ENCODE measurements around the gene HHIP.

The HHIP gene

DNA sequence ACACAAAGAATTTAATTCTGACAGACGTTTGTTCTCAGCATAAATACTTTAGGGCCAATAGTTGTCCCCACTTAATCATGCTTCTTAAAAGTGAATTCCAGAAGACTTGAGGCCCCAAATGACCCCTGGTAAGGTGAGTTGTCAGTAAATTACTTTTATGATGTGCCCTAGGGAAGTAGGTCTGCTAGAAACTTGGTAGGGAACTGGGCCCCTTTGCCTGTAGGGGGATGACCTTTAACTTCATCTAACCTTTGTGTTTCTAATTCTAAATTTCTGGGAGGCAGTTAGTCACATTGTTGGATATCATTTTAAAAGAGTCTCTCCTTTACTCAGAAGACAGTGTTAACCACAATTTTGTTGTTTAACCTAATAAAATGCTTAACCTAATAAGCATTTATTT is 28.8 kb downstream of the HHIP start:
- no peaks in the 10 kb centered on the region for H3K36me3 ChIP-seq (ENCODE audit: insufficient read depth, low read length)
- 0 out of 2 replicates have a peak, but pooled peaks cover 9% of the 10 kb centered on the region for H3K4me1 ChIP-seq (ENCODE audit: insufficient read depth, low read length)
- no peaks in the 10 kb centered on the region for H3K9me3 ChIP-seq (ENCODE audit: control insufficient read depth, insufficient read depth, low read length)
- no peak overlapping the region for H3K9ac ChIP-seq (ENCODE audit: low read depth, low read length)

DNA sequence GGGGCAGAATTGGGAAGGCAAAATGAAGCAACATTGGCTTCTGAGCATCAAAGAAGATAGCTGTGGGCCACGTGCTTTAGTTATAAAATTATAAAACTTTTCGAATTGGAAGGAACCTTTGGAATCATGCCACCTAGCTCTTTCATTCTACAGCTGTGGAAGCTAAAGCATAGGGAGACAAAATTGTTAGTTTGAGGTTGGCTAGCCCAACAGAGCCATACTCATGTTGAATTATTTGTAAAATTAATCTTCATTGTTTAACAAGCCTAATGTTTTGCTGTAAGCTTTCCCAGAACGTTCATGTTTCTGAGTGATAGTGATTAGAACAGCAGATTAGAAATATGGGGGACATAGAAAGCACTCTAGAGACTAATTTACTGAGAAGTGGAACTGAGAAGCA is 35.9 kb downstream of the HHIP start:
- Histone ChIP-seq H3K36me3 (ENCODE audit: insufficient read depth, low read length) (no peaks in the 10 kb centered on the region), H3K9ac (ENCODE audit: low read depth, low read length) (no peak overlapping the region), H3K9me3 (ENCODE audit: control insufficient read depth, insufficient read depth, low read length) (no peaks in the 10 kb centered on the region), H3K4me1 (ENCODE audit: insufficient read depth, low read length) (peaks cover 10% of the 10 kb centered on the region)

DNA sequence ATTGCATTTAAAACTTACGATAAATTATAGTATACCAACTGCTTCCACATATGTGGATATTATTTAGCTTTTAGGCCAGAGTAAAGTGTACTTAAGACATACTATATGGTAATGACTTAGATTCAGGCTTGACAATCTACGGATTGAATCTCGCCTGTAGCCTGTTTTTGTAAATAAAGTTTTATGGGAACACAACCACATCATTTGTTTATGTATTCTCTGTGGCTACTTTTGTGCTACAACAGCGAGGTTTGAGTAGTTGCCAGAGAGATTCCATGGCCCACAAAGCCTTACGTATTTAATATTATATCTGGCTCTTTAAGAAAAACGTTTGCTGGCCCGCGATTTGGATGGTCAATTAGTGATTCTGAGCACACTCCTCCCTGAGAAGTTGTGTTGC is 37.6 kb downstream of the HHIP start:
- Histone ChIP-seq H3K9me3 (ENCODE audit: control insufficient read depth, insufficient read depth, low read length) (no peaks in the 10 kb centered on the region), H3K9ac (ENCODE audit: low read depth, low read length) (no peak overlapping the region), H3K4me1 (ENCODE audit: insufficient read depth, low read length) (peaks cover 14% of the 10 kb centered on the region), H3K36me3 (ENCODE audit: insufficient read depth, low read length) (no peaks in the 10 kb centered on the region)

DNA sequence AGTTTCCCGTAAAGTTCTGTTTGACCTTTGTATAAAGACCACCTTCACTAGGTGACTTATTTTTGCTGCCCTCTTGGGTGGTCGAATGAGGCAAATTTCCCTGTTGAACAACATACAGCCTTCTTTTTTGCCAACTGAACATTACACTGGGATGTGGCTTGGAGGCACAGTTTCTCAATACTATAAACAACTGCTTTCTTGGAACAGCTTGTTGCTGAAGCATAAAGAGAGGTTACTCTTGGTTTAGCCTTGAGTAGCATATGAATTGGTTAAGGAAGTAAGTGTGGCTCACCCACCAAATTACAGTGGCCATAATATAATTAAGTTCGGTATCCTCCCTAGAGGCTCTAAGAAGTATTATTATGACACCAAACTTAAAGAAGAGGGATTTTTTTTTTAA is 40.0 kb downstream of the HHIP start:
- peaks cover 14% of the 10 kb centered on the region for H3K4me1 ChIP-seq (ENCODE audit: insufficient read depth, low read length)
- no peaks in the 10 kb centered on the region for H3K36me3 ChIP-seq (ENCODE audit: insufficient read depth, low read length)
- H3K9me3 ChIP-seq (ENCODE audit: control insufficient read depth, insufficient read depth, low read length): no peaks in the 10 kb centered on the region
- no peak overlapping the region for H3K9ac ChIP-seq (ENCODE audit: low read depth, low read length)

DNA sequence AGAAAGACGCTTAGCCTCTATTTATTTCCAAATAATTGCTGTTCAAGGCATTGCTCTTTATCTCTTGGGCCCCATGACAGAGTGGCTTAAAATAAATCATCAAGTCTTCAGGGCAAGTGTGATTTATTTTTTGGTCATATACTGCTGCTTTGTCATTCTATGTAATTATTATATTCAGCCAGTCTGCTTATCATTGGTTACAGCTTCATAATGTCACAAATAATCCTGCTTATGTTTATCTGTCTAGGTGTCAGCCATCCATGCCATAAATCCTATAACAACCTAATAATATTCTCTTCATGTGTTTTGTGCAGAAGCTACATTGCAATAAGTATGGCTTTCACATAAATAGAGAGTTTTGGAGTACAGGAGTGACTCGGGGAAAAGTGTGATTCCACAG is 41.0 kb downstream of the HHIP start:
- Histone ChIP-seq H3K9ac (ENCODE audit: low read depth, low read length) (no peak overlapping the region), H3K36me3 (ENCODE audit: insufficient read depth, low read length) (no peaks in the 10 kb centered on the region), H3K9me3 (ENCODE audit: control insufficient read depth, insufficient read depth, low read length) (no peaks in the 10 kb centered on the region), H3K4me1 (ENCODE audit: insufficient read depth, low read length) (peaks cover 11% of the 10 kb centered on the region)

DNA sequence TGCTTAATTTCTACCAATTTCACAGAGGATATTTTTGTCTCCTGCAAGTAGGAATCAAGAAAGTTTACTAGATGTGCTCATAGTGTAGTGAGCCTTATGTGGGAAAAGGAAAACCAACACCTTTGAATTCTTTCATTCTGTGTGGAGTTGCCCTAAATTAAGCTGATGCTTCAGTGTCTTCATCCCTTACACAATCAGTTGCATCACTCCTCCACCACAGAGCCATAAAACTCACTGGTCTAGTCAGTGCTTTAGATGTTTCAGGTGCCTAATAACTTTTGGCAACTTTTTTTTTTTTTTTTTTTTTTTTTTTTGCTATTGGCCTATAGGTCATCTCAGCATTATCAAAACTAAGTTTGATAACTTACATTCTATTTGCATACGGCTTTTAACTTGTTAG is 41.5 kb downstream of the HHIP start:
- Histone ChIP-seq H3K4me1 (ENCODE audit: insufficient read depth, low read length) (peaks cover 7% of the 10 kb centered on the region; the same call in 1 of the 2 replicates), H3K9me3 (ENCODE audit: control insufficient read depth, insufficient read depth, low read length) (no peaks in the 10 kb centered on the region), H3K9ac (ENCODE audit: low read depth, low read length) (no peak overlapping the region), H3K36me3 (ENCODE audit: insufficient read depth, low read length) (no peaks in the 10 kb centered on the region)

DNA sequence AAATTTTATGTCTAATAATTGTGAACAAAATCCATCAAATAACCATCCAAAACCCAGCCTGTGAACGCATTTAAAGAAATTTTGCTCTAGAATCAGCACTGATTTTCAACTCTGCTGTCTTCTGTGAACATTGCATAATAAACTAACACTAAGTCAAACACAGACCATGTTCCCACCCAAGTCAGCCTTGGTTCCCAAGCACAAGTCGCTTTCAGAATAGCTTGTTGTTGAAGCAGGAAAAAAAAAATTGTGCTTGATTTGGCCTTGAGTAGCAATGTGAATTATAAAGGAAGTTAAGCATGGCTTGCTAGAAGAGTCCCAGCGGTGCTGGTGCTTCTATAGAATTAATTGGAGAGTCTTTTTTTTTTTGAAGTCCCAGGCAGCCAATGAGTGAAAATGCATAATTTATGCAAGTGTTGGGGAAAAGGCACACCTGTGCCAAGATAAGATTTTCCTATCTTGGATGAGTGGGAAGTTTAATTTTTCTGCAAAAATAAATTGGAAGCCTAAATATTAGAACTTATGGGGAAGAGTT is 42.1 kb downstream of the HHIP start:
- Histone ChIP-seq H3K4me1 (ENCODE audit: insufficient read depth, low read length) (peaks cover 3% of the 10 kb centered on the region; the same call in 1 of the 2 replicates), H3K9ac (ENCODE audit: low read depth, low read length) (no peak overlapping the region), H3K9me3 (ENCODE audit: control insufficient read depth, insufficient read depth, low read length) (no peaks in the 10 kb centered on the region), H3K36me3 (ENCODE audit: insufficient read depth, low read length) (no peaks in the 10 kb centered on the region)

DNA sequence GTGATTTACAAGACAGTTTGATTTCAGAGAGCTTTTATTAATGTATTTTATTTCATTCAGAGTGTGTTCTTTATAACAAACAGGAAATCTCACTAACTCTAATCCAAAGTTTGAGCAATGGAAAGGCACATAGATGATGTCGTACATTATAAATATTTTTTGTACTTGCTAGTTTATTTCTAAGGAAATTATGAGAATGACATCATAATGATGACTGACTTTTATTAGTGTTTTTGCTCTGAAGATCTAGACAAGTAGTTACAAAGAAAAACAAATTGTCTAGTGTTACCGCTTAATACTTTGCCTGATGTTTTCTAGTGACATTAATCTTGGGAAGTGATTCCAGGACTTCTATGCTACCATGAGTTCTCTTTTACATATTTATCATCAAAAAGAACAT is 43.2 kb downstream of the HHIP start:
- Histone ChIP-seq H3K36me3 (ENCODE audit: insufficient read depth, low read length) (no peaks in the 10 kb centered on the region), H3K9me3 (ENCODE audit: control insufficient read depth, insufficient read depth, low read length) (no peaks in the 10 kb centered on the region), H3K4me1 (ENCODE audit: insufficient read depth, low read length) (peaks cover 3% of the 10 kb centered on the region; the same call in 1 of the 2 replicates), H3K9ac (ENCODE audit: low read depth, low read length) (no peak overlapping the region)

DNA sequence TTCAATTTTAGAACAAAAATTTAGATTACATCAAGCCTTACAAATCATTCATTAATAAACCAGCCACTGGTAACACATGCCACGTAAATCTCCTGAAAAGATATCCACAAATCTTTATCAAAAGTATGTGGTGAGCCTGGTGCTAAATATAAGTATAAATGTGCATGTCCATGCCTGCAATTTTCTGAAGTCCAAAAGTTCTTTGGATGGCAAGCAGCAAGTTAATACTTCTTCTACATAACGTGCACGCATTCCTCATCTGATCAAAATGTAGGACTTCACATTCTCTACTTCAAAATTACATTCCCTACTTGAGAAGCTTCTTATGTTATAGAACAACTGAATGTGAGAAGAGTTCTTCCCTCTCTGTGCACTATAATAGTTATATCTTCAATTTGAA is 49.8 kb downstream of the HHIP start:
- no peaks in the 10 kb centered on the region for H3K9me3 ChIP-seq (ENCODE audit: control insufficient read depth, insufficient read depth, low read length)
- H3K9ac ChIP-seq (ENCODE audit: low read depth, low read length): no peak overlapping the region

DNA sequence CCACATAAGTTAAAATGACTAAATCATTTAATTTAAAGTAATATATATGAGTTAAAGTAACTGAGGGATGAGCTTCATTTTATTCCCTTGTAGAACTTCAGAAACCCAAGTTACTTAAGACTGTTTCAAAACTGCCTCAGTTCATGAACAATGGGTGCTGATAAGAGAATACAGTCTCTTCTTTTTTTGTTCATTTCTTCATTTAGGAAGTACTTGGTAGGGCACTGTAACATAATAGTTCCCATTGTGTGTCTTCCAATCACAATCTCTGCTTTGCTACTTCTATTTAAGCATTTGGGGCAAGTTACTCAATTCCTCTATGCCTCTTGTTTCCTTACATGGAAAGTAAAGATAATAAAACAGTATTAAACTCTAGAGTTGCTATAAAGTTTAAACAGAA is 50.4 kb downstream of the HHIP start:
- no peaks in the 10 kb centered on the region for H3K4me1 ChIP-seq (ENCODE audit: insufficient read depth, low read length)
- H3K9ac ChIP-seq (ENCODE audit: low read depth, low read length): no peak overlapping the region
- H3K9me3 ChIP-seq (ENCODE audit: control insufficient read depth, insufficient read depth, low read length): no peaks in the 10 kb centered on the region
- H3K36me3 ChIP-seq (ENCODE audit: insufficient read depth, low read length): no peaks in the 10 kb centered on the region

More for the DNA sequence above, 49.8 kb downstream of the HHIP start:
- H3K4me1 ChIP-seq (ENCODE audit: insufficient read depth, low read length): no peaks in the 10 kb centered on the region
- H3K36me3 ChIP-seq (ENCODE audit: insufficient read depth, low read length): no peaks in the 10 kb centered on the region

DNA sequence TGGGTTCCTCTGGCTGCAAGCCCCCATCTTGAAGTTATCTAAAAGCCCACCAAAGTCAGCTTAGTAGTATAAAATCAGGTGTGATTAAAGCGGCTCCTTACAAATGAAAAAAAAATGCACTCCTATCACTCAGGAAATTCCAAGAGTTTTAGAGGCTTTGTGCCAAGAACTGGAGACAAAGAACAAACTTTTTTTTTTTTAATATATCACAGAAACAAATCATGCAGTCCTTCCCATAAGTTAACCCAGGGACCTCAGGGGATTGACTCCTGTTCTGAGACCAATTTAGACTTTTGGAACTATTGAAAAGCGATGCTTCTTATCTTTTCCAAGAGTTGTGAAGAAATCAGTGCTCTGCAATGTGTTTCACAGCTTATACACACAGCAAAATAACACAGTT is 53.6 kb downstream of the HHIP start:
- H3K36me3 ChIP-seq (ENCODE audit: insufficient read depth, low read length): no peaks in the 10 kb centered on the region
- no peaks in the 10 kb centered on the region for H3K4me1 ChIP-seq (ENCODE audit: insufficient read depth, low read length)
- H3K9ac ChIP-seq (ENCODE audit: low read depth, low read length): no peak overlapping the region
- H3K9me3 ChIP-seq (ENCODE audit: control insufficient read depth, insufficient read depth, low read length): no peaks in the 10 kb centered on the region

DNA sequence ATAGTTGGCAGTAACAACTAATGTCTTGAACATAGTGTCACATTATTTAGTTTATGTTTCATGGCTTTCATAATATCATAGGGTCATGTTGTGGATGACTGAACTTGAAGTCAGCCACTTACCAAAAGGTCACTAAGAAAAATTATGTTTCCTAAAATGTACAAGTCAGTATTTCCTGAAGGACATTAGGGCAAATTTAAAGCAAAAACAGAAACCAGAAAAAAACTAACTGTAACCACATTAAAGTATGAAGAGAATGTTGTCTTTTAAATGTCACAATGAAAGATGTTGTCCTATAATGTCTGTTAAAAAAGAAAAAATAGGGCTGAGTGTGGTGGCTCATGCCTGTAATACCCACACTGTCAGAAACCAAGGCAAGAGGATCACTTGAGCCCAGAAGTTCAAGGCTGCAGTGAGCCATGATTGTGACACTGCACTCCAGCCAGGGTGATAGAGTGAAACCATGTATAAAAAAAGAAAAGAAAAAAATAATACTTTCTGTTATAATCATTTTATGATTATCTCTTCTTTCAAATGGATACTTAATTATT is 55.8 kb downstream of the HHIP start:
- H3K36me3 ChIP-seq (ENCODE audit: insufficient read depth, low read length): no peaks in the 10 kb centered on the region
- H3K9ac ChIP-seq (ENCODE audit: low read depth, low read length): no peak overlapping the region

DNA sequence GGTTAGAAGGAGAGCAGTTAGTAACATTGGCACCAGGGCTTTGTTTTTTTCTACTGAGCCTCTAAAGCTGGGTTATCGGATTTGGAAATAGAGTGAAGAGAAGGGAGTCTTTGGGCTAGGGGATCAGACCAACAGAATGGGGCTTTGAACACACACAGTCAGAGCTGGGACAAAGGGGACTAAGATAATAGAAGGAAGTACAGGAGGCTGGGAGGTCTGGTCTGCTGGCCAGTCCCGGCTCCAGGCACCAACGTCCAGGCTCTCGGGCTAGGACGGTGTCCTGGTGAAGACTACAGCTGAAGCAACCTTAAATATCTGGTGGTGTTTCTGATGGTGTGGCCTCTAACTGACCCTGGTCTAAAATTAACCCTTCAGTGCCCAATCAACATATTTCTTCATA is 57.5 kb downstream of the HHIP start:
- Histone ChIP-seq H3K9me3 (ENCODE audit: control insufficient read depth, insufficient read depth, low read length) (no peaks in the 10 kb centered on the region), H3K4me1 (ENCODE audit: insufficient read depth, low read length) (peaks cover 5% of the 10 kb centered on the region; the same call in 1 of the 2 replicates), H3K9ac (ENCODE audit: low read depth, low read length) (no peak overlapping the region), H3K36me3 (ENCODE audit: insufficient read depth, low read length) (no peaks in the 10 kb centered on the region)

More for the DNA sequence above, 55.8 kb downstream of the HHIP start:
- H3K4me1 ChIP-seq (ENCODE audit: insufficient read depth, low read length): peaks cover 5% of the 10 kb centered on the region; the same call in 1 of the 2 replicates
- H3K9me3 ChIP-seq (ENCODE audit: control insufficient read depth, insufficient read depth, low read length): no peaks in the 10 kb centered on the region

DNA sequence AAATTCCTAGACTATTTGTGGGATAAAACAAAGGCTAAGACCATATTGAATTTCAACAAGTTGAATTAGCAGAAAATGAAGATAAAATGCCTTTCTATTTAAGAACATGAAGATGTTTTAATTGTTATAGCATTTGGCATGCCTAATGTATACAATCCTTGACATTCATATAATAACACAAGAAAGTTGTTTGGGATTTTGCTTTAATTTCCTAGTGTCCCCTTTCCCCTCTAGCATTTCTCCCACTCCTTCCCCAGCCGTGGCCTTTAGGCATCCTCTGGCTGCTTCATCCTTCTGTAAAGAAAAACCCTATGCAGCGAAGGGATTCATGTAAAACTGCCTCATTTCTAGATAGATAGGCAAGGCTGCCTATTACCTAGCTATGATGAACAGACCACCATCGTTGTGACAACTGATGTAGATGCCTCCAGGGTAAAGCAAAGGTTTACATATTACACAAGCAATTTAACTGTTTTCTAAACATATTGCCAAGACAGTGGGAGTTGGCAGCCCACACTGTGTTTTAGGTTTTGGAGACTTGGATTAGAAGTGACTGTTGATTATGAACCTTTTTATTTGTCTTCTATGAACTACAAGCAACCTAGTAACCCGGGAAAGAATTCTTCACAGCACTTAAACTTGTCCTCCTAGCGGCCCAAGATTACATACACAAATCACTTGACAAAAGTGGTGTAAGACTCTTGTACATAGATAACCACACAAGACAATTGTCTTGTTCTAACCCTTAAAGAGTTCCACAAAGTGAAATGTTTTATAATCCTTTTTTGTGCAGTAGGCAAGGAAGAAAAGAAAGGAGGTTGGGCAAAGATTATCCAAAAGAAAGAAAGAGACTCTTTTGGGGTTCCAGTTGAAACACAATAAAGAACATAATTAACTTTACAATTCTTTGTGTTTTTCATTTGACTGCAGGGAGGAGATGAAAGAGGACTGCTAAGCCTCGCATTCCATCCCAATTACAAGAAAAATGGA is 59.9 kb downstream of the HHIP start:
- H3K9me3 ChIP-seq (ENCODE audit: control insufficient read depth, insufficient read depth, low read length): no peaks in the 10 kb centered on the region
- H3K9ac ChIP-seq (ENCODE audit: low read depth, low read length): no peak overlapping the region
- peaks cover 11% of the 10 kb centered on the region; the same call in 1 of the 2 replicates for H3K4me1 ChIP-seq (ENCODE audit: insufficient read depth, low read length)
- no peaks in the 10 kb centered on the region for H3K36me3 ChIP-seq (ENCODE audit: insufficient read depth, low read length)

DNA sequence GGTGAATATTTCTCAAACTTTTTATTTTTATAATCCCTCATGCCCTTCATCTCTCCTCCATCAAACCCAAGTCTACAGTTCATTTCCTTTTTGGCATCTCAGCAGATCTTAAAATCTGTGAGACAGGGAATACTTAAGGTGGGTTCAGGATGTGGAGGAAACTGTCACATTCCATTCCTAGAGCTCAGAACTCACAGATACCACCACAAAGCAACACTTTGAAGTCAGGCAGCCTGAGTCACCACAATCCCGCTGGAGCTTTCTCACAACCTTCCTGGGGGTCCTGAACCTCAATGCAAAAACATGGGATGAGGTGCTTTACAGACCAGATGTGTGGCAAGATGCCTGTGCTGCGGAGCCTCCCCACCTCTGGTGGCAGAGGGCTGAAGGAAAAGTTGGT is 63.2 kb downstream of the HHIP start:
- H3K36me3 ChIP-seq (ENCODE audit: insufficient read depth, low read length): no peaks in the 10 kb centered on the region
- H3K4me1 ChIP-seq (ENCODE audit: insufficient read depth, low read length): peaks cover 14% of the 10 kb centered on the region; the same call in 1 of the 2 replicates
- no peaks in the 10 kb centered on the region for H3K9me3 ChIP-seq (ENCODE audit: control insufficient read depth, insufficient read depth, low read length)
- H3K9ac ChIP-seq (ENCODE audit: low read depth, low read length): no peak overlapping the region

Data from ES-I3 (cell line).